ENCODE measurements around the gene ZEB1. TPM values are rescaled to one million over a fixed set of nuclear protein-coding genes. Genes with fewer than 3 reads are reported as not detected.
A peak's percentile ranks its signal among the peaks of the same experiment; 100 is the strongest.

ZEB1 gene
- total and polyA plus RNA-seq, 12 donors = 10.6 to 125 (median 96.4) TPM

DNA sequence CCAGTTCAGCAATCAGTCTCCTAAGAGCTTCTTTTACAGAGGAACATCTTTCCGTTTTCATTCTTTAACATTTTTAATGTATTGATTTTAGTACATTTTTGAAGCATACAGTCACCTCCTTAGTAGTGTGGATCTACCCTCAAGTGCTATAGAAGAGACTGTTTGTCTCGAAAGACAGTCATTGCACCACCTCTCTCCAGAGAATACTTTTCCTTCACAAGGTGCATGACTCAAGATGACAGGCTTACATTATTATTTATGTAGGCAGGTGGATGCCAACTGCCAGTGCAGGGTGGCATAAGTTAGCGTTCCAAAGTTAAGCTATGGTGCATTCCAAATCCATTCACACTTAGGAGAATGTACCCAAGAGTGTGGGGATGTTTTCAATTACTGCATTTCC, 71.8 kb downstream of the ZEB1 start:
- DNase-seq (no peak), ATAC-seq (no peak)
- TF ChIP-seq, protein P1, sequence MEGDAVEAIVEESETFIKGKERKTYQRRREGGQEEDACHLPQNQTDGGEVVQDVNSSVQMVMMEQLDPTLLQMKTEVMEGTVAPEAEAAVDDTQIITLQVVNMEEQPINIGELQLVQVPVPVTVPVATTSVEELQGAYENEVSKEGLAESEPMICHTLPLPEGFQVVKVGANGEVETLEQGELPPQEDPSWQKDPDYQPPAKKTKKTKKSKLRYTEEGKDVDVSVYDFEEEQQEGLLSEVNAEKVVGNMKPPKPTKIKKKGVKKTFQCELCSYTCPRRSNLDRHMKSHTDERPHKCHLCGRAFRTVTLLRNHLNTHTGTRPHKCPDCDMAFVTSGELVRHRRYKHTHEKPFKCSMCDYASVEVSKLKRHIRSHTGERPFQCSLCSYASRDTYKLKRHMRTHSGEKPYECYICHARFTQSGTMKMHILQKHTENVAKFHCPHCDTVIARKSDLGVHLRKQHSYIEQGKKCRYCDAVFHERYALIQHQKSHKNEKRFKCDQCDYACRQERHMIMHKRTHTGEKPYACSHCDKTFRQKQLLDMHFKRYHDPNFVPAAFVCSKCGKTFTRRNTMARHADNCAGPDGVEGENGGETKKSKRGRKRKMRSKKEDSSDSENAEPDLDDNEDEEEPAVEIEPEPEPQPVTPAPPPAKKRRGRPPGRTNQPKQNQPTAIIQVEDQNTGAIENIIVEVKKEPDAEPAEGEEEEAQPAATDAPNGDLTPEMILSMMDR (IDR thresholded peaks at IDR 0.05) = no peak
- H3K9me3 ChIP-seq = no peaks in the 10 kb centered on the region
- H3K4me3 ChIP-seq = no peak overlapping the region
- peaks cover 0 to 45% (median 13%) of the 10 kb centered on the region in 9 donors for H3K4me1 ChIP-seq
- intact Hi-C loops (cut with DNase I) = loop anchor here in 2 of 10 donors (10.0 kb wide), 2 partner anchors 46 to 74 kb away; no protein-coding TSS in a partner anchor
- no peaks in the 10 kb centered on the region for H3K27me3 ChIP-seq
- H3K36me3 ChIP-seq = peaks cover 0 to 49% (median 6%) of the 10 kb centered on the region in 9 donors
- WGBS, 2 donors = 95% methylated on average over 3 of the region's 3 CpGs
- no peak overlapping the region for H3K27ac ChIP-seq

GRCh38 chr10:31393844-31394243, 74.8 kb downstream of the ZEB1 start:
- ATAC-seq (no peak), DNase-seq (no peak)
- intact Hi-C loops (cut with DNase I) = loop anchor here in 2 of 10 donors (2.0 to 10.0 kb wide), 3 partner anchors 19 to 71 kb away; no protein-coding TSS in a partner anchor
- WGBS, 2 donors = 54 to 75% methylated on average over 1 of the region's 1 CpG
- H3K9me3 ChIP-seq = no peaks in the 10 kb centered on the region
- peaks cover 0 to 30% (median 4%) of the 10 kb centered on the region in 9 donors for H3K36me3 ChIP-seq
- no peak overlapping the region for H3K4me3 ChIP-seq
- no peaks in the 10 kb centered on the region for H3K27me3 ChIP-seq
- TF ChIP-seq, protein P1 (IDR thresholded peaks at IDR 0.05) = no peak
- peaks cover 0 to 60% (median 25%) of the 10 kb centered on the region in 9 donors for H3K4me1 ChIP-seq
- H3K27ac ChIP-seq = no peak overlapping the region

DNA sequence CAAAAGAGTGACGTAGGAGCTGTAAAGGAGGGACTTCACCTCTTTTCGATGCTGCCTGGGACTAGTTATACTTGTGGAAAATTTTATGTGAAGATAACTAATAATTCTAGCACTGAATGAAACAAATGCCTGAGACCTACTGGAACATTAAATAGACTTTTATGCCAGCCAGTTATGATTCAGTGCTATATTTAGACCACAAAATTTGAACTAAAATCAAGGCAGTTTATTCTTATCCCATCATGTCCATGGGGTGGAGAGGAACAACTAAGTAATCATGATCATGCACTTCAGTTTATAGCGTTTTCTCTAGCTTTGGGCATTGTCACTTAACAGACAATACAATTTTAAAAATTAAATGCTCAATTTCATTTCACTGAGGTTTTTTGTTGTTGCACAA, 76.7 kb downstream of the ZEB1 start:
- intact Hi-C loops (cut with DNase I) = loop anchor here in 3 of 10 donors (2.0 to 10.0 kb wide), 5 partner anchors 21 to 73 kb away; no protein-coding TSS in a partner anchor
- H3K4me3 ChIP-seq = no peak overlapping the region
- H3K4me1 ChIP-seq = peaks cover 0 to 71% (median 39%) of the 10 kb centered on the region in 9 donors
- peaks cover 0 to 12% (median 0%) of the 10 kb centered on the region in 9 donors for H3K36me3 ChIP-seq
- H3K27ac ChIP-seq = peak overlapping the region in 8 of 10 donors; percentile 3 to 65 (median 38)
- DNase-seq (no peak), ATAC-seq (peak; percentile 42 to 81 (median 60))
- H3K27me3 ChIP-seq = no peaks in the 10 kb centered on the region
- no peaks in the 10 kb centered on the region for H3K9me3 ChIP-seq
- 33 to 47% methylated on average over 3 of the region's 3 CpGs for WGBS, 2 donors
- TF ChIP-seq, protein P1 (IDR thresholded peaks at IDR 0.05) = no peak

- DNase-seq (no peak), ATAC-seq (no peak)
- intact Hi-C loops (cut with DNase I) = loop anchor here in 3 of 10 donors (5.0 to 10.0 kb wide), 4 partner anchors 52 to 74 kb away; no protein-coding TSS in a partner anchor
- Histone ChIP-seq H3K36me3 (peaks cover 0 to 8% (median 0%) of the 10 kb centered on the region in 9 donors), H3K27ac (peak overlapping the region in 8 of 10 donors; percentile 3 to 65 (median 38)), H3K27me3 (no peaks in the 10 kb centered on the region), H3K9me3 (no peaks in the 10 kb centered on the region), H3K4me3 (no peak overlapping the region), H3K4me1 (peaks cover 0 to 76% (median 45%) of the 10 kb centered on the region in 9 donors)
- TF ChIP-seq, protein P1 (IDR thresholded peaks at IDR 0.05) = no peak
These were observed 77.4 kb downstream of the ZEB1 start for GRCh38 chr10:31396376-31396775.

Measured in heart right ventricle (tissue), 16 donors.